Stimulated activated naive CD8-positive, alpha-beta T cell treated with anti-CD3 and anti-CD28 coated beads, Interleukin-15, amount 100 ng/mL, for 72 hours (primary cell): Measurements from ENCODE around the gene ACP7.
A peak's percentile ranks its signal among the peaks of the same experiment; 100 is the strongest.

Experiments
- ATAC-seq: fragments of 150-1000 bp; cut with Tn5 transposase; 2 replicates; pipeline ENCODE4 v1.10.0; 2021; ENCODE audit warnings: mild to moderate bottlenecking, moderate library complexity
- DNase-seq, 2 donors: peaks; one replicate each; pipeline ENCODE4 v3.0.0; 2021 to 2022
- H3K27ac Mint-ChIP-seq, 2 donors: one replicate each; pipeline ENCODE4 v1.8.0; 2022; ENCODE audit warnings: mild to moderate bottlenecking in 2 of 2, mixed read lengths in 2 of 2, moderate library complexity in 2 of 2
- H3K27me3 Mint-ChIP-seq: one replicate; pipeline ENCODE4 v1.8.0; 2022; ENCODE audit warnings: mixed read lengths
- H3K4me1 Mint-ChIP-seq: one replicate; pipeline ENCODE4 v1.8.0; 2022; ENCODE audit warnings: mild to moderate bottlenecking, mixed read lengths
- H3K4me3 Mint-ChIP-seq, 2 donors: one replicate each; pipeline ENCODE4 v1.8.0; 2022; ENCODE audit warnings: mild to moderate bottlenecking in 2 of 2, mixed read lengths in 2 of 2, moderate library complexity in 1 of 2
- H3K9me3 Mint-ChIP-seq, 2 donors: one replicate each; pipeline ENCODE4 v1.8.0; 2022; ENCODE audit warnings: mixed read lengths in 2 of 2

ACP7 gene

DNA sequence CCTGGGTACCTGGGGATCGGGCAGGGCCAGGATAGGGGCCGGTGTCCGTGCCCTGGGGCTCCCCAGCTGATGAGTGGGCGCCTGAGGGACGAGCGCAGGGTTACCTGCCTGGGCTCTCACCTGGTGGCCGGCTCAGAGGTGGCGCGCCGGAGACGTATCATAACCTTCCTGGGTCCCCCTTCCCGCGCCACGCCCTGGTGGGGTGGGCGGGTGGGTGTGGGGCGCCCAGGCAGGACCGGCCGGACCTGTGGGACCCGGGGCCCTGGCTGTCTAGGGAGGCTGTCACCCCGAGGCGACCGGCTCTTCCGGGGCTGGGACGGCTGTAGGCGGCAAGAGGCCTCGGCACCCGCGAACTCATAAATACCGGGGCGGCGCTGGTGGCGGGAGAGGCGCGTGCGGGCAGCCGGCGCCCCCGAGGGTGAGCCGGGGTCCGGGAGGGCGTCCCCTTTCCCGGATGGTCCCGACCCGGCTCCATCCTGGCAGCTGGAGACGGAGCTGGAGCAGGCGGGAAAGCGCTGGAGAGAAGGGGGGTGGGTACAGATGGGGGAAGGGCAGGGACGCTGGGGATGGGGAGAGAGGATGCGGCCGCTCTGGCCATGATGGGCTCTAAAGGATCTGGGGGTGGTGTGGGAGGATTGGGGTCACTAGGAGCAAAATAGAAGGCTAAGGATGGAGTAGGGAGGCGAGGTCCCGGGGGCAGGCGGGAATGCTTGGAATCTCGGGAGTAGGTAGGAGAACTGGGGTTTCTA, at the start of gene ACP7:
Gene ACP7 (plus strand): TSS at position 386 of the 749 bp plus-strand sequence. CDS start 902 bp downstream, outside the sequence.
- ATAC-seq, result peak; percentile 86
- Mint-ChIP-seq H3K27me3 (peaks cover 49% of the 10 kb centered on the region), H3K9me3 (no peaks in the 10 kb centered on the region), H3K27ac (peak within 1 kb of the TSS; percentile 6 to 83), H3K4me3 (peak within 1 kb of the TSS; percentile 75 to 83), H3K4me1 (peaks cover 27% of the 10 kb centered on the region)
- peak; percentile 20 to 21 for DNase-seq

GRCh38 chr19:39036581-39036980, 47.6 kb upstream of the ACP7 start:
- ATAC-seq (no peak), DNase-seq (no peak)
- Mint-ChIP-seq H3K4me3 (no peak overlapping the region), H3K27ac (no peak overlapping the region), H3K27me3 (peaks cover 25% of the 10 kb centered on the region), H3K9me3 (peaks cover 0 to 12% of the 10 kb centered on the region in 2 donors), H3K4me1 (peaks cover 13% of the 10 kb centered on the region)

DNA sequence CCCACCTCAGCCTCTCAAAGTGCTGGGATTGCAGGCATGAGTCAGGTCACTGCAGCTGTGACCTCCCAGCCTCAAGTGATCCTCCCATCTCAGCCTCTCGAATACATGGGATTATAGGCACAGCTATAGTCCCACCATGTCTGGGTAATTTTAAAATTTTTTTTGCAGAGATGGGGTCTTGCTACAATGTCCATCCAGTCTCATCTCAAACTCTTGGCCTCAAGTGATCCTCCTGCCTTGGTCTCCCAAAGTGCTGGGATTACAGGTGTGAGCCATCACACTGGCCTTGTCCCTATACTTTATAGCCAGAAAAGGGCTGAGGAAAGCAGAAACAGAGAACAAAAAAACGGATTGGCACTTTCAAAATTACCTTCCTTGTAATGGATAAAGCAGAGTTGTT, 47.0 kb upstream of the ACP7 start:
- H3K4me3 Mint-ChIP-seq, result no peak overlapping the region
- DNase-seq, result no peak
- H3K27ac Mint-ChIP-seq, result no peak overlapping the region
- H3K9me3 Mint-ChIP-seq, result peaks cover 0 to 12% of the 10 kb centered on the region in 2 donors
- ATAC-seq, result no peak
- peaks cover 25% of the 10 kb centered on the region for H3K27me3 Mint-ChIP-seq
- peaks cover 11% of the 10 kb centered on the region for H3K4me1 Mint-ChIP-seq

GRCh38 chr19:39038098-39038497, 46.1 kb upstream of the ACP7 start:
- Mint-ChIP-seq H3K27me3 (peaks cover 16% of the 10 kb centered on the region), H3K27ac (peak overlapping the region in 1 of 2 donors; percentile 82), H3K4me3 (no peak overlapping the region), H3K9me3 (peaks cover 0 to 12% of the 10 kb centered on the region in 2 donors), H3K4me1 (peaks cover 2% of the 10 kb centered on the region)
- DNase-seq, result no peak
- no peak for ATAC-seq

DNA sequence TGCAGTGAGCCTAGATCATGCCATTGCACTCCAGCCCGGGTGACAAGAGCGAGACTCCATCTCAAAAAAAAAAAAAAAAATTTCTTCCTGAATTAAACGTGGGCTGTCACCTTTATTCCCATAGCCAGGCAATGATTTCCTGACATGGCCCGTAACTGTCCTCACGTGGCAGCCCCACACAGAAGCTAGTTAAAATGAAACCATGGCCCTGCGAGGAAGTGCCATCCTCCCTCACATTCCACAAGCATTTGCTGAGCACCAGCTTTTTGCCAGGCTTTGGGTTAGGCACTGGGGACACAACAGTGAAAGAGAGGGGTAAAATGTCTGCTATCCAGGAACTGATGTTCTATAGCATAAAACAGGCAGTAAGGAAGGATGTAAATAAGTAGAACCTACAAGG, 38.7 kb upstream of the ACP7 start:
- no peaks in the 10 kb centered on the region for H3K27me3 Mint-ChIP-seq
- H3K4me3 Mint-ChIP-seq, result no peak overlapping the region
- ATAC-seq, result no peak
- peaks cover 6% of the 10 kb centered on the region for H3K4me1 Mint-ChIP-seq
- peaks cover 0 to 9% of the 10 kb centered on the region in 2 donors for H3K9me3 Mint-ChIP-seq
- DNase-seq, result no peak
- no peak overlapping the region for H3K27ac Mint-ChIP-seq

- no peaks in the 10 kb centered on the region for H3K27me3 Mint-ChIP-seq
- peaks cover 0 to 2% of the 10 kb centered on the region in 2 donors for H3K9me3 Mint-ChIP-seq
- ATAC-seq (no peak), DNase-seq (no peak)
- H3K27ac Mint-ChIP-seq, result no peak overlapping the region
- H3K4me1 Mint-ChIP-seq, result peaks cover 6% of the 10 kb centered on the region
- no peak overlapping the region for H3K4me3 Mint-ChIP-seq
These were observed 37.9 kb upstream of the ACP7 start for GRCh38 chr19:39046037-39046821.

GRCh38 chr19:39047073-39047472, 37.1 kb upstream of the ACP7 start:
- H3K9me3 Mint-ChIP-seq, result no peaks in the 10 kb centered on the region
- ATAC-seq (no peak), DNase-seq (no peak)
- H3K27ac Mint-ChIP-seq, result no peak overlapping the region
- no peak overlapping the region for H3K4me3 Mint-ChIP-seq
- no peaks in the 10 kb centered on the region for H3K27me3 Mint-ChIP-seq
- peaks cover 6% of the 10 kb centered on the region for H3K4me1 Mint-ChIP-seq

DNA sequence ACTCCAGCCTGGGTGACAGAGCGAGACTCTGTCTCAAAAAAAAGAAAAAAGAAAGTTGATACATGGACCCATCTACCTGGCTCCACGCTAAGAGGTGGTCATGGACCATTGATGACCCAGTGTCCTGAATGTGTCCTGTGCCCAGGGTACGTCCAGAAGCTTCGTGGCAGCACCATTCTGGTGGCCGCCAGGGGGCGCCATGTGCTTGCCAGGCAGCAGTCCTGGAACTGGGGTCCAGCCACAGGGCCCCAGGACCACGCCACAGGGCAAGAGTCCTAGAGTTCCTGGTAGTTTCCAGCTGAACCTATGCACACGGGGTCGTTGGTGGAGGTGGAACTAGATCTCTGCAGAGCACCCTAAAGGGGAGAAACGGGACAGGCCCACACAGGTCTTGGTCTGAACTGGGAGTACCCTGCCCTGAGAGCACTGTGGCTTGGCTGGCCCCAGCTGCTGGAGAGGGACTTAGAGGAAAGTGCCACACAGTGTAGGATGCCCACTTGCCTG, 31.9 kb upstream of the ACP7 start:
- Mint-ChIP-seq H3K27me3 (no peaks in the 10 kb centered on the region), H3K27ac (no peak overlapping the region), H3K4me3 (no peak overlapping the region), H3K4me1 (peaks cover 6% of the 10 kb centered on the region), H3K9me3 (peaks cover 0 to 1% of the 10 kb centered on the region in 2 donors)
- DNase-seq (peak; percentile 70), ATAC-seq (peak; percentile 84)

DNA sequence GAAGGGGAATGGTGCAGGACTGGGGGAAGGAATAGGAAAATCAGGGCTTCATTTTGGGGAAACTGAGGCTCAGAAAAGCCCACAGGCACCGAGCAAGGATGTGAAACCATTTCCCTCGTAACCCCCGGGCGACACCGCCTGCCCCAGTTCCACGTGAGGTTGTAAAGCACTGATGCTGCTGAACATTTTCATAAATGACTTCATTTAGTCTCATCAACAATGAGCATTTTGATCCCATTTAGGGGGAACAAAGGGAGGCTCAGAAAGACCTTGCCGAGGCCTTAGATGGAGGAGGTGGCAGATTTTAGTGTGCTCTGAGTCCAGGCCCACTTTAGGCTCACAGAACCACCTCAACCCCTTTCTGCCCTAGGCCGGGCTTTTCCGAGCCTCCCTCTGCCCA, 31.3 kb upstream of the ACP7 start:
- no peaks in the 10 kb centered on the region for H3K27me3 Mint-ChIP-seq
- ATAC-seq, result no peak
- peaks cover 6% of the 10 kb centered on the region for H3K4me1 Mint-ChIP-seq
- no peak overlapping the region for H3K4me3 Mint-ChIP-seq
- no peak for DNase-seq
- no peak overlapping the region for H3K27ac Mint-ChIP-seq
- peaks cover 0 to 6% of the 10 kb centered on the region in 2 donors for H3K9me3 Mint-ChIP-seq

GRCh38 chr19:39053276-39054090, 30.7 kb upstream of the ACP7 start:
- ATAC-seq, result peak; percentile 33
- Mint-ChIP-seq H3K27me3 (no peaks in the 10 kb centered on the region), H3K9me3 (peaks cover 0 to 6% of the 10 kb centered on the region in 2 donors), H3K4me1 (peaks cover 6% of the 10 kb centered on the region), H3K27ac (peak overlapping the region in 1 of 2 donors; percentile 55), H3K4me3 (no peak overlapping the region)
- DNase-seq, result no peak

DNA sequence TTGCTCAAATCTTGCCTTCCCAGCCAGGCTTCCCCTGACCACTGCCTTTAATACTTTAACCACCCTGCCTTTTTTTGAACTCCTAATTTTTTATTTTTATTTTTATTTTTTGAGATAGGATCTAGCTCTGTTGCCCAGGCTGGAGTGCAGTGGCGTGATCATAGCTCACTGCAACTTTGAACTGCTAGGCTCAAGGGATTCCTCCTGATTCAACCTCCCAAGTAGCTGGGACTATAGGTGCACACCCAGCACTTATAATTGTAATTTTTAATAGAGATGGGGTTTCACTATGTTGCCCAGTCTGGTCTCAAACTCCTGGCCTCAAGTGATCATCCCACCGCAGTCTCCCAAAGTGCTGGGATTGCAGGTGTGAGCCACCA, 30.1 kb upstream of the ACP7 start:
- H3K4me3 Mint-ChIP-seq, result no peak overlapping the region
- peaks cover 0 to 6% of the 10 kb centered on the region in 2 donors for H3K9me3 Mint-ChIP-seq
- H3K27ac Mint-ChIP-seq, result peak overlapping the region in 1 of 2 donors; percentile 23
- no peak for DNase-seq
- no peak for ATAC-seq
- H3K27me3 Mint-ChIP-seq, result no peaks in the 10 kb centered on the region
- H3K4me1 Mint-ChIP-seq, result peaks cover 6% of the 10 kb centered on the region

DNA sequence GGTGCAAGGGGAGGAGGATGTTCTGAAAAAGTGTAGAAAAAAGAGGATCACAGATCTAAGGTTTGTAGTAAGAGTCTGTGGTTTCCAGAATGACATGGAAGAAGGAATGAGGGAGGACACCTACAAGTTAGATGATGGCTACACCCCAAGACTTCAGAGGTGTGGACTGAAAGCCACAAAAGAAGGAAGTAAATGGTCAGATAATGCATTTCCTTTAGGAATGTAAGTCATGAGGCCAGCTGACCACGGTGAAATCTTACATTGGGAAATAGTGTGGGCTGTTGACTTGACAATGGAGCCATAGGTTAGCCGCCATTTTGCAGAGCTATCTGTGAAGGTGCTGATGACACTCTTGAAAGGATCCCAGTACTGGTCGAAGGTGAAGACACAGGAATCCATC, 26.6 kb upstream of the ACP7 start:
- Mint-ChIP-seq H3K27ac (no peak overlapping the region), H3K27me3 (no peaks in the 10 kb centered on the region), H3K9me3 (peaks cover 6 to 7% of the 10 kb centered on the region in 2 donors), H3K4me3 (no peak overlapping the region), H3K4me1 (peaks cover 10% of the 10 kb centered on the region)
- DNase-seq, result no peak
- no peak for ATAC-seq

GRCh38 chr19:39059302-39059701, 24.9 kb upstream of the ACP7 start:
- H3K9me3 Mint-ChIP-seq, result peaks cover 6 to 7% of the 10 kb centered on the region in 2 donors
- DNase-seq (no peak), ATAC-seq (no peak)
- H3K27ac Mint-ChIP-seq, result no peak overlapping the region
- H3K4me3 Mint-ChIP-seq, result no peak overlapping the region
- peaks cover 10% of the 10 kb centered on the region for H3K4me1 Mint-ChIP-seq
- no peaks in the 10 kb centered on the region for H3K27me3 Mint-ChIP-seq

DNA sequence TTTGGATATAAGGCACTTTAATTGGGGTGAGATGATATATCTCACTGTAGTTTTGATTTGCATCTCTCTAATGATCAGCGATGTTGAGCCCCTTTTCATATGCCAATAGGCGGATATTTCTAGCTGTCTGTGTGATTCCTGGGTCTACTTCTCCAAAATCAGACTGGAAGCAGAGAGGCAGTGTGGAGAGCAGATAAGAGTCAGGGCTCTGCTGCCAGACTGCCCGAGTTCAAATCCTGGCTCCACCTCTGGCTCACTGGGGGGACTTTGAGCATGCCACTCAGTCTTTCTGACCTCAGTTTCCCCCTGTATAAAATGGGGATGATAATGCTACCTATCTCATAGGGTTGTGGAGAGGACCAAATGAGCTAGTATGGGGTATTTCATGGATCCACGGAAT, 24.0 kb upstream of the ACP7 start:
- Mint-ChIP-seq H3K27me3 (no peaks in the 10 kb centered on the region), H3K4me3 (no peak overlapping the region), H3K27ac (no peak overlapping the region), H3K9me3 (peaks cover 6 to 7% of the 10 kb centered on the region in 2 donors), H3K4me1 (peaks cover 10% of the 10 kb centered on the region)
- DNase-seq (no peak), ATAC-seq (no peak)

DNA sequence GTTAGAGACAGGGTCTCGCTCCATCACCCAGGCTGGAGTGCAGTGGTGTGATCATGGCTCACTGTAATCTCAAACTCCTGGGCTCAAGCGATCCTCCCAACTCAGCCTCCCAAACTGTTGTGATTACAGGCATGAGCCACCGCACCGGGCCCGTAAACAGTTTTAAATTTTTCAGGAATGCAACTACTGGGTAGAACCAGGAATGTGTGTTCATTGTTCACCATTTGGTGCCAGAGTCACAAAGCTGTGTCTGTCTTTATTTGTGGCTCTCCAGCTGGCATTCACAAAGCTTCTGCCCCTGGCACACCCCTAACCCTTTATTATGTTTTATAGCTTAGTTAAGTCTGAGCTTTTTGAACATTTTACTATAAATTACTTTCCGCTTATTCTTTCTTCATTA, 19.8 kb upstream of the ACP7 start:
- Mint-ChIP-seq H3K27ac (no peak overlapping the region), H3K4me1 (peaks cover 10% of the 10 kb centered on the region), H3K4me3 (no peak overlapping the region), H3K9me3 (peaks cover 0 to 15% of the 10 kb centered on the region in 2 donors), H3K27me3 (no peaks in the 10 kb centered on the region)
- ATAC-seq (no peak), DNase-seq (no peak)
